GM12801 (cell line): ENCODE results near the gene CEP131.

ENCODE experiments used
- TF ChIP-seq, protein P1 (sequence below): IDR thresholded peaks from one replicate; pipeline ENCODE4 v1.5.1; 2011; ENCODE audit warnings: control low read depth; ENCODE audit not compliant: insufficient read length; ENCODE audit errors: extremely low read depth

Gene CEP131

GRCh38 chr17:81222906-81223761, at the start of gene CEP131:
Gene CEP131 (minus strand): TSS chr17:81222965. CDS start chr17:81220056, 2,909 bp downstream.
- TF ChIP-seq, protein P1, sequence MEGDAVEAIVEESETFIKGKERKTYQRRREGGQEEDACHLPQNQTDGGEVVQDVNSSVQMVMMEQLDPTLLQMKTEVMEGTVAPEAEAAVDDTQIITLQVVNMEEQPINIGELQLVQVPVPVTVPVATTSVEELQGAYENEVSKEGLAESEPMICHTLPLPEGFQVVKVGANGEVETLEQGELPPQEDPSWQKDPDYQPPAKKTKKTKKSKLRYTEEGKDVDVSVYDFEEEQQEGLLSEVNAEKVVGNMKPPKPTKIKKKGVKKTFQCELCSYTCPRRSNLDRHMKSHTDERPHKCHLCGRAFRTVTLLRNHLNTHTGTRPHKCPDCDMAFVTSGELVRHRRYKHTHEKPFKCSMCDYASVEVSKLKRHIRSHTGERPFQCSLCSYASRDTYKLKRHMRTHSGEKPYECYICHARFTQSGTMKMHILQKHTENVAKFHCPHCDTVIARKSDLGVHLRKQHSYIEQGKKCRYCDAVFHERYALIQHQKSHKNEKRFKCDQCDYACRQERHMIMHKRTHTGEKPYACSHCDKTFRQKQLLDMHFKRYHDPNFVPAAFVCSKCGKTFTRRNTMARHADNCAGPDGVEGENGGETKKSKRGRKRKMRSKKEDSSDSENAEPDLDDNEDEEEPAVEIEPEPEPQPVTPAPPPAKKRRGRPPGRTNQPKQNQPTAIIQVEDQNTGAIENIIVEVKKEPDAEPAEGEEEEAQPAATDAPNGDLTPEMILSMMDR, result no peak

DNA sequence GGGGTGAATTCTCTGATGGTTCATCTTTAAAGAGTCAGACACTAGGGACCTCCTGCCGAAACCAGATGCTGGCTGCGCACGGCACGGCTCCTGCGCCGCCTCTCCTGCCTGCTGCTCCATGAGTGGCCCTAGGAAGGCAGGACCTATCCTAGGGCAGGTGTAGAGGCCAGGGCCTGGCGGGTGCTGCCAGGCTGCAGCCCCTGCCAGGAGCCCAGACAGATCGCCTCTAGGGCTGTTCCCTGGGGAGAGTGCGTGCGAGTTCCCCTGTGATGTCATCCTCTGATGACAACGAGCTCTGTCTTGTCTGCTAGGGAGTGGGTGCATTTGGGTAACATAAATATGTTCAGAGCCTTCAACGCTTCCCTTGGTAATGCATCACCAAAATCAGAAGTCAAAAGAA, 48.5 kb upstream of the CEP131 start:
- TF ChIP-seq, protein P1, result no peak

GRCh38 chr17:81270279-81270678, 47.5 kb upstream of the CEP131 start:
- TF ChIP-seq, protein P1, result no peak

GRCh38 chr17:81267390-81268067, 44.8 kb upstream of the CEP131 start:
- TF ChIP-seq, protein P1, result no peak

GRCh38 chr17:81265576-81265975, 42.8 kb upstream of the CEP131 start:
- TF ChIP-seq, protein P1, result no peak

DNA sequence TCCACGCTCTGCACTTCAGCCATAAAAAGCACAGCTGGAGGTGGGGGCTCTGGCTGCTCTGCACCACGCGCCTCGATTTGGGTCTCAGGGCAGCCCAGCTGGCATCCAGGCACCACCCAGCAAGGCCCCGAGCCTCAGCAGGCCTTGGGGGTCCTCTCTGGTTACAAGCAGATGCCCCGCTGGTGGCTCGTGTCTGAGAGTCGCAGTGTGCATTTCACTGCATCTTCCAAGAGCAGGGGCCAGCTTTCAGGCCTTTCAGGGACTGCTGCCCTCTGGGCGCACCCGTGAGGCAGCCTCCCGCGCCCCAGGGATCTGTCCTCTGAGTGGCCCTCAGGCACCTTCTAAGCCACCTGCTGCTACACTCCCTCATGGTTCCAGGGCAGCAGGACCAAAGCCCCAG, 41.9 kb upstream of the CEP131 start:
- TF ChIP-seq, protein P1, result no peak

DNA sequence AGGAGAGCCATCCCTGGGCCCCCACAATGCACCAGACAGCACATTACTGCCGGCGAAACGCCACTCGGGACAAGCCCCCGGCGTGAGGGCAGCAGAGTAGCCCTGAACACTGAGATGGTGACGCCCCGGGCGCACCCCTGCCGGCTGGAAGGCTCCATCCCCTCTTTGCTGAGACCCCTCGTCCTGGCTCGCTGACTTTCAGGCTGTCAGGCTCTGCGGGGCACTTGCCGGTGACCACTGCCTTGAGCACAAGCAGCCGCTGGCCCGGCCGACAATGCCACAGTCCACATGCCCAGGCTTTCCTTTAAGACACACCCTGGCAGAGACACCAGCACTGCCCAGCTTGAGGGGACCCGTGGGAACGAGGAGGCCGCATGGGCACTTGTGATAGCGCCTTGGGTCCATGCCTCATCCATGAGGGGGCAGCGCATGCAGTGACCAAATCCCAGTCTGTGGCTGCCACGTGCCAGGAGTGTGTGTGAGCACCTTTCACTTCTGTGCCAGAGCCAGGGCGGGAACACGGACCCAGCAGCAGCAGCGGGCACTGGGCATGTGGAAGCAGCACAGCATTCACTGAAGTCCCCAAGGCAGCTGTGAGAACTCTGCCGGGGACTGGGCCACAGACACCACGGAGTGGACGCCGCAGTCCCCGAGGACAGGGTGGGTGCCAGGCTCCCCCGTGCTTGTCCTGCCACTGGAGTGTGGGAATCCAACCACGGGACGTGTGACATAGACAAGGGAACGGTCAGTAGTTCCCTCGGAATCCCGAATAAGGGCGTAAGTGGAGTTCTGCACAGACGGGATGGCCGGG, 40.8 kb upstream of the CEP131 start:
- TF ChIP-seq, protein P1, result no peak
